K562 (cell line): ENCODE measurements around the gene RASSF7. TPM values are rescaled to one million over a fixed set of nuclear protein-coding genes. Genes with fewer than 3 reads are reported as not detected.

ENCODE experiments used
- CHD4 ChIP-seq: fragments of 200-600 bp; sonication (generic); IDR thresholded peaks from 3 replicates; pipeline ENCODE4 v1.6.1; 2012; ENCODE audit warnings: low read depth, mild to moderate bottlenecking, mixed read lengths, low read length, inconsistent platforms; ENCODE audit not compliant: insufficient read depth, insufficient replicate concordance, poor library complexity, severe bottlenecking
- DLX4 ChIP-seq: fragments of 250-450 bp; sonication (Bioruptor Pico); IDR thresholded peaks from 2 replicates; pipeline ENCODE4 v1.6.1; 2021; ENCODE audit warnings: mild to moderate bottlenecking
- HIVEP1 ChIP-seq: fragments of 250-450 bp; sonication (Bioruptor Pico); IDR thresholded peaks from 2 replicates; pipeline ENCODE4 v1.4.0; 2020; ENCODE audit warnings: mild to moderate bottlenecking
- IRF9 ChIP-seq: fragments of 450-650 bp; IDR thresholded peaks from 2 replicates; pipeline ENCODE4 v1.6.1; 2016; ENCODE audit warnings: missing biosample characterization, missing genetic modification characterization
- PHF20 ChIP-seq: fragments of 450-650 bp; IDR thresholded peaks from 2 replicates; pipeline ENCODE4 v1.6.1; 2018; ENCODE audit not compliant: partially characterized antibody
- RB1 ChIP-seq: fragments of 450-650 bp; IDR thresholded peaks from 2 replicates; pipeline ENCODE4 v1.6.1; 2017; ENCODE audit warnings: low read depth, mild to moderate bottlenecking
- USF1 ChIP-seq: sonication (generic); formaldehyde crosslinking; IDR thresholded peaks from 2 replicates; pipeline ENCODE4 v1.9.0; 2022; ENCODE audit warnings: mild to moderate bottlenecking, missing genetic modification reagents
- ZNF57 ChIP-seq: fragments of 450-650 bp; formaldehyde crosslinking; IDR thresholded peaks from 2 replicates; pipeline ENCODE4 v1.4.0; 2020; ENCODE audit warnings: mild to moderate bottlenecking, moderate library complexity
- polyA plus RNA-seq, 8 experiments: library from polyadenylated mRNA; depleted of rRNA in 4 of 8; stranded (reverse) in 5 of 8; unstranded in 3 of 8; fragments of >200 nt; fragmentation: Nextera tagmentation in 2 of 8; fragmentation: Illumina TruSeq in 1 of 8; extraction: Ambion mirVana in 2 of 8; extraction: Trizol in 1 of 8; gene quantifications; 2 replicates each; pipeline versions ENCODE4 v1.2.1 to v1.2.3, GENCODE V29; 2011 to 2014; ENCODE audit warnings: inconsistent platforms in 1 of 8, missing spikeins in 1 of 8
- total RNA-seq, 7 experiments: library from RNA; depleted of rRNA in 6 of 7; stranded (reverse); fragments of >200 nt in 6 of 7; fragmentation: Illumina TruSeq in 2 of 7; extraction: Trizol in 2 of 7; gene quantifications; 2 replicates each; pipeline versions ENCODE4 v1.2.1 to v1.2.3, GENCODE V29; 2011 to 2021; ENCODE audit warnings: low replicate concordance in 1 of 7
- TF ChIP-seq, protein P1 (sequence below): fragments of 250-450 bp; sonication (Bioruptor Pico); IDR thresholded peaks from 2 replicates; pipeline ENCODE4 v1.4.0; 2020
- TF ChIP-seq, protein P2 (sequence below): fragments of 450-650 bp; formaldehyde crosslinking; IDR thresholded peaks from 2 replicates; pipeline ENCODE4 v1.4.0; 2020; ENCODE audit warnings: mild to moderate bottlenecking, mixed read lengths
- TF ChIP-seq, protein P3 (sequence below): sonication (generic); formaldehyde crosslinking; IDR thresholded peaks from 2 replicates; pipeline ENCODE4 v1.8.1; 2023; ENCODE audit warnings: mild to moderate bottlenecking, missing genetic modification reagents, moderate library complexity

The RASSF7 gene
- total and polyA plus RNA-seq, 9 of the 15 experiments (the other 6 are each of a cell fraction or from before 2014, with no cell fraction given), result 0.41 to 45.2 (median 18.6) TPM

- TF ChIP-seq, protein P1, sequence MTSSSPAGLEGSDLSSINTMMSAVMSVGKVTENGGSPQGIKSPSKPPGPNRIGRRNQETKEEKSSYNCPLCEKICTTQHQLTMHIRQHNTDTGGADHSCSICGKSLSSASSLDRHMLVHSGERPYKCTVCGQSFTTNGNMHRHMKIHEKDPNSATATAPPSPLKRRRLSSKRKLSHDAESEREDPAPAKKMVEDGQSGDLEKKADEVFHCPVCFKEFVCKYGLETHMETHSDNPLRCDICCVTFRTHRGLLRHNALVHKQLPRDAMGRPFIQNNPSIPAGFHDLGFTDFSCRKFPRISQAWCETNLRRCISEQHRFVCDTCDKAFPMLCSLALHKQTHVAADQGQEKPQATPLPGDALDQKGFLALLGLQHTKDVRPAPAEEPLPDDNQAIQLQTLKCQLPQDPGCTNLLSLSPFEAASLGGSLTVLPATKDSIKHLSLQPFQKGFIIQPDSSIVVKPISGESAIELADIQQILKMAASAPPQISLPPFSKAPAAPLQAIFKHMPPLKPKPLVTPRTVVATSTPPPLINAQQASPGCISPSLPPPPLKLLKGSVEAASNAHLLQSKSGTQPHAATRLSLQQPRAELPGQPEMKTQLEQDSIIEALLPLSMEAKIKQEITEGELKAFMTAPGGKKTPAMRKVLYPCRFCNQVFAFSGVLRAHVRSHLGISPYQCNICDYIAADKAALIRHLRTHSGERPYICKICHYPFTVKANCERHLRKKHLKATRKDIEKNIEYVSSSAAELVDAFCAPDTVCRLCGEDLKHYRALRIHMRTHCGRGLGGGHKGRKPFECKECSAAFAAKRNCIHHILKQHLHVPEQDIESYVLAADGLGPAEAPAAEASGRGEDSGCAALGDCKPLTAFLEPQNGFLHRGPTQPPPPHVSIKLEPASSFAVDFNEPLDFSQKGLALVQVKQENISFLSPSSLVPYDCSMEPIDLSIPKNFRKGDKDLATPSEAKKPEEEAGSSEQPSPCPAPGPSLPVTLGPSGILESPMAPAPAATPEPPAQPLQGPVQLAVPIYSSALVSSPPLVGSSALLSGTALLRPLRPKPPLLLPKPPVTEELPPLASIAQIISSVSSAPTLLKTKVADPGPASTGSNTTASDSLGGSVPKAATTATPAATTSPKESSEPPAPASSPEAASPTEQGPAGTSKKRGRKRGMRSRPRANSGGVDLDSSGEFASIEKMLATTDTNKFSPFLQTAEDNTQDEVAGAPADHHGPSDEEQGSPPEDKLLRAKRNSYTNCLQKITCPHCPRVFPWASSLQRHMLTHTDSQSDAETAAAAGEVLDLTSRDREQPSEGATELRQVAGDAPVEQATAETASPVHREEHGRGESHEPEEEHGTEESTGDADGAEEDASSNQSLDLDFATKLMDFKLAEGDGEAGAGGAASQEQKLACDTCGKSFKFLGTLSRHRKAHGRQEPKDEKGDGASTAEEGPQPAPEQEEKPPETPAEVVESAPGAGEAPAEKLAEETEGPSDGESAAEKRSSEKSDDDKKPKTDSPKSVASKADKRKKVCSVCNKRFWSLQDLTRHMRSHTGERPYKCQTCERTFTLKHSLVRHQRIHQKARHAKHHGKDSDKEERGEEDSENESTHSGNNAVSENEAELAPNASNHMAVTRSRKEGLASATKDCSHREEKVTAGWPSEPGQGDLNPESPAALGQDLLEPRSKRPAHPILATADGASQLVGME (CRISPR knock-in tag), result peak; percentile 43; the same call in 1 of the 2 replicates
- TF ChIP-seq HIVEP1 (CRISPR knock-in tag) (no peak), PHF20 (no peak), RB1 (peak; percentile 65), USF1 (CRISPR knock-in tag) (no peak), DLX4 (no peak), IRF9 (tag) (no peak), ZNF57 (CRISPR knock-in tag) (no peak), CHD4 (no peak)
- TF ChIP-seq, protein P2, sequence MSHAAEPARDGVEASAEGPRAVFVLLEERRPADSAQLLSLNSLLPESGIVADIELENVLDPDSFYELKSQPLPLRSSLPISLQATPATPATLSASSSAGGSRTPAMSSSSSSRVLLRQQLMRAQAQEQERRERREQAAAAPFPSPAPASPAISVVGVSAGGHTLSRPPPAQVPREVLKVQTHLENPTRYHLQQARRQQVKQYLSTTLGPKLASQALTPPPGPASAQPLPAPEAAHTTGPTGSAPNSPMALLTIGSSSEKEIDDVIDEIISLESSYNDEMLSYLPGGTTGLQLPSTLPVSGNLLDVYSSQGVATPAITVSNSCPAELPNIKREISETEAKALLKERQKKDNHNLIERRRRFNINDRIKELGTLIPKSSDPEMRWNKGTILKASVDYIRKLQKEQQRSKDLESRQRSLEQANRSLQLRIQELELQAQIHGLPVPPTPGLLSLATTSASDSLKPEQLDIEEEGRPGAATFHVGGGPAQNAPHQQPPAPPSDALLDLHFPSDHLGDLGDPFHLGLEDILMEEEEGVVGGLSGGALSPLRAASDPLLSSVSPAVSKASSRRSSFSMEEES (CRISPR knock-in tag), result no peak
- TF ChIP-seq, protein P3, sequence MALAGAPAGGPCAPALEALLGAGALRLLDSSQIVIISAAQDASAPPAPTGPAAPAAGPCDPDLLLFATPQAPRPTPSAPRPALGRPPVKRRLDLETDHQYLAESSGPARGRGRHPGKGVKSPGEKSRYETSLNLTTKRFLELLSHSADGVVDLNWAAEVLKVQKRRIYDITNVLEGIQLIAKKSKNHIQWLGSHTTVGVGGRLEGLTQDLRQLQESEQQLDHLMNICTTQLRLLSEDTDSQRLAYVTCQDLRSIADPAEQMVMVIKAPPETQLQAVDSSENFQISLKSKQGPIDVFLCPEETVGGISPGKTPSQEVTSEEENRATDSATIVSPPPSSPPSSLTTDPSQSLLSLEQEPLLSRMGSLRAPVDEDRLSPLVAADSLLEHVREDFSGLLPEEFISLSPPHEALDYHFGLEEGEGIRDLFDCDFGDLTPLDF, result no peak
These were observed 25.0 kb upstream of the RASSF7 start, which contains the start of gene HRAS (continued) for GRCh38 chr11:535519-536454.
